DMS53 treated with DMSO at 0.1 percent for 48 hours (cell line): ENCODE data around the gene APOM.
A peak's percentile ranks its signal among the peaks of the same experiment; 100 is the strongest.

Source experiments
- DNase-seq: peaks from one replicate; lab custom pipeline; 2025; ENCODE audit not compliant: unreplicated experiment; lab: John Stamatoyannopoulos, UW

The APOM gene

GRCh38 chr6:31677955-31678354 lies 22.3 kb downstream of the APOM start:
- no peak for DNase-seq

DNA sequence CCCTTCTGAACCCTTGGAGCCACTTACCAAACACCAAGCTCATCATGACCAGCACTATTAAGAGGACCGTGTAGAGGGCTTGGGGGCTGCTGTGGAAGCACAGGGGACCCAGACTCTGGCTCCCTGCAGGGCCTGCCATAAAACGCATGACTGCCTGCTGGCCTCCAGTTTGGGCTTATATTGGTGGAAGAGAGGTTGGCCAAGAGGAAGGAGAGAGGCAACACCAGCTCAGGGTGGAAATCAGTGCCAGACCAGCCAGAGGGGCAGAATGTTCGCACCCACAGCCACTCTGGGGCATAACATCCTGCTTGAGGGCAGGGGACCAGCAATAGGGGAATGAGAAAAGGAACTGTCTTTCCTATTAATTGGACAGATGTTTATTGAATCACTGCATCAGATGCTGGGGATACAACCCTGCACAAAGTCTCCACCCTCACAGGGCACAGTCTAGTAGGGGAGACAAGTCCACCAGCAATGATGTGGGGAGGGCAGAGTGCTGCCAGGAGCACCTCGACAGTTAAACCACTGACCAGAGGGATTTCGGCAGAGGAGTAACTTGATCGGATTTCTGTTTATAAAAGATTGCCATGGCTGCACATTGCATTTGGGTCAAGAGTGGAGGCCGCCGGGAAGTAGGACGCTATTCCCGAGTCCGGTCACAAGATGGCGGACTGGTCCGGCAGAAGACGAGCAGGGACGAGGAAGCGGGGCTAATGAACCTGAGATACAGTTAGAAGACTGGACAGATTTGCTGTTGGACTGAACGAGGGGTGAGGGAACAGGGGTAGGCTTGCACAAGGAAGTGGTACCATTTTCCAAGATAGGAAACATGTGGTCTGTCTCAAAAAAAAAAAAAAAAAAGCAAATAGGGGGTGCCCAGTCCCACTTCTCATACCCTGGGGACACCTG lies 24.8 kb downstream of the APOM start, which contains the start of gene LY6G5C:
Gene LY6G5C, minus strand, starts transcription at position 842 of the 909 bp plus-strand sequence. Its CDS starts 694 bp downstream, at position 148.
- peak; percentile 92 for DNase-seq

DNA sequence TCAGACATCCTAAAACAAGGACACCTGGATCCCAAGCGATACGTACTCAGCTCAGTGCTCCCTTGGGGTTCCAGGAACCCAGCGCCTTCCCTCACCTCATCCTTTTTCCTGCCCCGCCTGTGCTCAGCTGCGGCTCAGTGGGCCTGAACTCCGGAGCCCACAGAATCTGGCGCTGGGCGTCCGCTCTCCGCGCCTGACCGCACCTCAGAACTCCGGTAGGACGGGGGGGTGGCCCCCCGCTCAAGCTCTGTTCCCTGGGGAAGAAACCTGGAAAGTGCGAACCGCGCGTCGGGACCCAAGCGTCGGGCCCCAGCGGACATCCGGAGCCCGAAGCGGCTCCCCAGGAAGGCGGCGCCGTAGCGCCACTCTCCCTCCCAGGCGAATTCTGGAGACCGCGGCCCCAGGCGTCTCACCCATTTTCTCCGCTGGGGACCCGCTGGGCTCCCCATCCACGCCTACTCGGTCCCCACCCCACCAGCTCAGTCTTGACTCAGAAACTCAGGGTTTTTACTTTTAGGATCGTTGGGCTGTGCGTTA lies 25.5 kb downstream of the APOM start:
- DNase-seq: peak; percentile 29

GRCh38 chr6:31683591-31683990 lies 27.9 kb downstream of the APOM start:
- DNase-seq: peak; percentile 8

DNA sequence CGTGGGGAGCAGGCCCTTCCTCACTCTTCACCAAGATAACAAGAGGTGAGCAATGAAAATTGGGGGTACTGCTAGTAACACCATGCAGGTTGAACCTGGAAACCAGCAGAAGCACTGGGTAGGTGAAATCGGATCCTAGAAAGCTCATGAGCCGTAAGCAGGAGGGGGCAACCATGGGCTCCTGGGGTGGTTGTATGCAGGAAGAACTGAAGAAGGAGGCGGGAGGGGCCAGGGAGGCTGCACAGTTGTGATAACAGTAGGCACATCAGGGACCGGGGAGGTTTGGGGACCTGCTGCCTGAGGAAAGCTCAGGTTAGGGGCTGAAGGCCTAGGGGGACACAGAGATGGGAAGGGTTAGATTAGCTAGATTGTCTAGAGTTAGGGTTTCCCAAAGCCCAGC lies 30.8 kb downstream of the APOM start:
- no peak for DNase-seq

DNA sequence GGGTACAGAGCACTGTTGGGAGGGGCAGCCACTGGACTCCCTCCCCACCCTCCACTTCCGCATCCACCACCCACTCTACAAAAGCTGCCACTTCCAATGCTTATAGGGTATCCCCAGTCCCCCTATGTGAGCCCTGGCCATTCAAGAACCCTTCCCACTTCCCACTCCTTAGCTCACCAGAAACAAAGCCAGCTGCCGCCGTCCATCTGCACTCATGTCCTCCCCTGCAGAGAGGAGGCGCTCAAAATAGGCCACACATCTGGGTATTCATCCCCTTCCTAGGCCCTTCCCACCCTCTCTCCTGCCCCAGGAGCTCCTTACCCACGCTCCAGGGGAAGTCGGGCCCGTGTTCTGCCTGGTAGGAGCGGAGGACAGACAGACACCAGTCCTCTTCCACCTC lies 31.6 kb downstream of the APOM start:
- DNase-seq: no peak

- DNase-seq: no peak
These were observed 32.4 kb downstream of the APOM start for GRCh38 chr6:31687860-31688693.

DNA sequence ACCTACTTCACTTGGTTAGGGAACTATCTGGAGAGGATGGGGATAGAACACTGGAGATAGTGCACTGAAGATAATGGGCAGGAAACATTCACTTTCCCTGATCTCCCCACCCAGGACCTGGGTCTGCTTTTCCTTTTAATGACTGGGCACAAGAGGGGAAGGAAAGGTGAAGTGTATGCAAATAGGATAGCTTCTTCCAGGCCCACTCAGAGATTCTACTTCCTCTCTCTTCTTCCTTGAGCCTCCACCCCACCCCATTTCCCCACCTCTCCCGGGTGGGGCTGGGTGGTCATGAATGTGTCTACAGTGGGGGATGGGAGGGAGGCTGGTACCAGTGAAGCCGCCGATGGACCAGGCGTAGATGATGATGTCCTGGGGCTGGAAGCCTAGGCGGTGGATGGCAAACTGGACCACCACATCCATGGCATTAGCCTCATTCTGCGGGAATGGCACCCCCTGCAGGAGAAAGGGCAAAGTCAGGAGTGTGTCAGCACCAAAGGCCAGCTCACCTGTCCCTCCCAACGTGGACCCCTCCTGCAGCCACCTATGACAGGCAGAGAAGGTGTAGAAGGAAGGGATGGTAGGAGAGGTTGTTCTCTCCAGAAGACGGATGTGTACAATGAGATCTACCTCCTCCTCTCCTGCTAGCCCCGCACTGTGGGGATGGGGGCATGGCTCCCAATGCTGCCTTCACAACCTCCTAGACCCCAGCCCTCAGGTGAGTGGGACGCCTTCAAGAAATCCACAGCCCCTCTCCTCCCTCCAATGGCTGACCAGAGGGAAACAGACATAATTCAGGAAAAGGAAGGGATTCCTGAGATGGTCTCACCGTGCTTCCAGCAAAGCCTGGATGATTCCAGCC lies 33.8 kb downstream of the APOM start:
- no peak for DNase-seq

- DNase-seq: no peak
These were observed 34.8 kb downstream of the APOM start for GRCh38 chr6:31690231-31691077.

DNA sequence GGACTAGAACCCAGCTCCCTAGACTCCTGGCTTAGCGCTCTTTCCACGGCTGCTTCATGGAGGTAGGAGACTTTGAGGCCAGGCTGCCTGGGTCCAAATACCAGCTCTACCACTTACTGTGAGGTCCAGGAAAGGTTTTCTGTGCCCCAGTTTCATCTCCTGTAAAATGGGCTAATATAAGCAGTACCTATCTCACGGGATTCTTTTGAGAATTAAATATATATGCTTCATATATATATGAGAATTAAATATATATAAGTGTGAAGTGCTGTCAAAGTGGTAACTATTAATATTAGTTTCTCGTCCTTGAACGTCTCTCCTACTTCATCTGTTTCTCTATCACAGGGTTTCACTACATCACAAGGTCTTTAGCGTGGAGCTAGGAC lies 35.4 kb downstream of the APOM start:
- no peak for DNase-seq

DNA sequence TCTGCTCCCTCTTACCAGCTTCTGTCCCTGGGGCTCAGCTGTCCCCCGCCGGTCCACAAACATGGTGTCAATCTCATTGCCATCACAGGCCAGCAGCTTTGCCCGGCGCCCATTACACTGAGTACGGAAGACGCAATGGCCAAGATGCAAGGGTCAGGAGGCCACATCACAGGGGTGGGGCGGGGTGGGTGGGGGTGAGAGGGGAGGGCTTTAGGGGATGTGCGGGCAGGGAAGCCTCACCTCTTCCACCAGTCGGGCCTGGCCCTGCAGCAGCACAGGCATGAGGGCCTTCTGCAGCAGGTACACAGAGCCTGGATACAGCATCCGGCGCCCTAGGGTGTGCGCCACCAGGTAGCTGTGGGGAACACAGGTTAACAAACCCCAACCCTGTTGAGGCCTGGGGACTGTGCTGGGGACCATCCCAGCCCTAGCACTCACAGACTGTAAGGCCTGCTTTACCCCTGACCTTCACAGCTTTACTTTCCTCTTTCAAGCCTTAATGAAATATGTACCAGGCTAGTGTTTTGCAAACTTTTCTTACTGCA lies 35.9 kb downstream of the APOM start:
- no peak for DNase-seq

- DNase-seq: no peak
These were observed 36.7 kb downstream of the APOM start for GRCh38 chr6:31692353-31692752.

DNA sequence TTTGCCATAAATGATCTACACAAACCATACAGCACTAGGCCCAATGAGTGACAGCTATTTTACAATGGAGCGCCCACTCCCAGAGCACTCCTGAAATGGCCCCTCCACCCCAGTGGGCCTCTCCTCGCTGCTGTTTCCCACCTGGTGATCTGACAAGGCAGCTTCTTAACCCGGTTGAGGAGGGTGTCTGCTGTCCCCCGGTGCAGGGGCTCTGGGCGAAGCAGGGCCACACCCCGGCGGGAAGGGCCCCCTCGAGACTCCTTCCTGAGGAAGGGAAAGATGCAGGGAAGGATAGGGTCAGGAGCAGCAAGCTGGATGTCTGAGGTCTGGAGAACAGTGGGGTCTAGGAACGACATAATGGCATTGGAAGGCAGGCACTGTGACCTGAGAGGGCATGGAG lies 37.2 kb downstream of the APOM start:
- no peak for DNase-seq

- DNase-seq: no peak
These were observed 37.8 kb downstream of the APOM start for GRCh38 chr6:31693535-31693934.

- DNase-seq: no peak
These were observed 41.9 kb downstream of the APOM start for GRCh38 chr6:31697555-31697954.

DNA sequence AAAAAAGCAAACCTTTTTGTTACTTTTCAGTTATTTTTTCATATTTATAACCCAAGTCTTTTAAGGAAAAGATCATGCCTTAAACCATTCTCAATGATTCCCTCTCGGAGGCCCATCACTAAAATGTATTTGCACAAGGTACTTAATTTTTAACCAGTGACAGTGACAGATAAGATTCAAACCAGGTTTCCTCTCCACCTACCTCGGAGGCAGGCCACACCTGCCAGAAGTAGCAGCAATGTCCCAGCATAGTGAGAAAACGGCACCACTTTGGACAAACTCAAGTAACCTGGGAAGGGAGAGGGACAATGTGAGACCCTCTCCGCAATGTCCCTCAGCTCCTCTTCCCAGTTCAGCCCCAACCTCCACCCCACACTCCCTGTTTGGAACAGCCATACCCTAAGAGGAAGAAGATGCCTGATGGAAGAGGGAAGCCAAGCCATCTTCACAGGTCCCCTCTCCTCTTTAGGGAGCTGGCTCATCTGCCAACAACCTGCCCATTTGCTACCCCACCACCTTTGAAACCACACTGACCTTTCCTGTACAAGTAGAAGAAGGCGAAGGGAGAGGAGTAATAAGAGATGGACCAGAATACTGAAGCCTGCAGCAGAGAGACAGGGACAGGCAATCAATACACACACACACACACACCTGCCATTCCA lies 45.2 kb downstream of the APOM start:
- no peak for DNase-seq

DNA sequence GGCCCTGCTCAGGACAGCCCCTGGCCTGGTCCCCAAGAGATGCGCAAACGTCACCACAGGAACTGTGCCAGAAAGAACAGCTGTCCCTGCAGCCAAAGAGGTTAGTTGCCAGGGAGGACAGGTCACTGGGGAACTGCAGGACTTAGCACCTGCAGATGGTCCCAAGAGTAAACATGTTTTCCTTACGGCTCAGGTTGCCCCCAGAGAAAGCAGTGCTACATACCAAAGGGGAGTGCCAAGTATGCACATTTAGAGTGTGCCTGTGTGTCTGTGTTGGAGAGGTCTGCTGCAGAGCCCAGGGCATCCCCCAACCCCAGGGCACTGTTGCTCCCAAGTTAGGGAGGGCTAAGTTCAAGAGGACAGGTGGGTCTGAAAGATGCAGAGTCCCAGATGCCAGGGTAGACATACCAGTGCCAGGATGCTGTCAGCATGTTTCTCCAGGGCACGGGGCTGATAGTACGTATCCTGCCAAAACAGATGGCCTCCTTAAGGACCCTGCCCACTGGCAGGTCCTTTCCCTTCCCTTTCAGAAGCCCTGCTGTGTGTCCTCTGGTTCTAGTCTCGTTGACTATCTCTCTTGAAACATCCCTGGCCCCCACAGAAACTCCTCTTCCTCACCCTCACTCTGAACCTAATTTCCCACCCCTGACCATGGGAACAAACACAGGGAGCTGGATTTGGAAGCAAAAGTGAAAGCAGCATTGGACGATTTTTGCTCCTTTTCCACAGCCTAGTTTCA lies 46.1 kb downstream of the APOM start:
- no peak for DNase-seq

DNA sequence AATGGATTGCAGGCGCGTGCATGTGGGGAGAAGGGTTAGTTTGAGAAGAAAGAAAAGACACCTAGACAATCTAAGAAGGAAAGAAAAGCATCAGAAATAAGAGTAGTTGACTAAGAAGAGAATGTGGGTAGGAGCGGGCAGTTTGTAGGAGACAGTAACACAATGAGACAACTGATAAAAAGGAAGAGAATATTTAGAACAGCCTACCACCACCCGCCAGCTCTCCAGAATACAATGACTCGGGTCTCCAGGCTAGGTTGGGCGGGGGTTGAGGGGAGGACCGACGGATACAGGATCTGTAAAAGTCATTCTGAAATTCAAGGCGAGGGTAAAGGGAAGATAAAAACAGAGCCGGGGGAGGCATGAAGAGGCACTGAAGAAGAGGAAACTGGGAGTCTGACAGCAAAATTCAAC lies 46.7 kb downstream of the APOM start:
- no peak for DNase-seq
